Mucosa of descending colon (tissue), 3 donors: ENCODE measurements around the gene EPB41L1. TPM values are rescaled to one million over a fixed set of nuclear protein-coding genes. Genes with fewer than 3 reads are reported as not detected.

Source experiments
- ATAC-seq: fragments of 200-7000 bp; cut with Tn5 transposase; one replicate; pipeline ENCODE4 v1.9.1; 2020; ENCODE audit warnings: mild to moderate bottlenecking, moderate library complexity
- DNase-seq, 3 donors: peaks; one replicate each; pipeline ENCODE4 v3.0.0-alpha.2; 2020
- H3K36me3 ChIP-seq: fragments of 200-600 bp; one replicate; pipeline ENCODE4 v1.8.0; 2021; ENCODE audit warnings: low read depth, mild to moderate bottlenecking
- H3K4me1 ChIP-seq: fragments of 200-600 bp; one replicate; pipeline ENCODE4 v1.8.0; 2021; ENCODE audit warnings: low read depth, mild to moderate bottlenecking
- H3K4me3 ChIP-seq: fragments of 200-600 bp; one replicate; pipeline ENCODE4 v1.8.0; 2021; ENCODE audit warnings: mild to moderate bottlenecking
- H3K9me3 ChIP-seq: fragments of 200-600 bp; one replicate; pipeline ENCODE4 v1.8.0; 2021; ENCODE audit warnings: mild to moderate bottlenecking
- CTCF ChIP-seq: fragments of 200-600 bp; IDR thresholded peaks from one replicate; pipeline ENCODE4 v1.8.0; 2022; ENCODE audit warnings: antibody characterized with exemption, mild to moderate bottlenecking
- intact Hi-C, 2 donors: fragments of 100-400 bp; cut with DNase I in 1 of 2; cut with micrococcal nuclease in 1 of 2; formaldehyde crosslinking; loops; one replicate each; pipeline versions ENCODE4 v1.11.0 to v1.11.1; 2022; cut with DNase I, micrococcal nuclease
- total RNA-seq, 3 donors: library from RNA; stranded (reverse); fragmentation: NEBNext Ultra II Directional in 2 of 3; extraction: Animal tissue kit (Norgen Biotek cat#: 25700) in 2 of 3; gene quantifications; one replicate each; pipeline versions ENCODE4 v1.2.1 to v1.2.4, GENCODE V29; 2021 to 2023
- donor health status: DM: no; HTN: no; CAD: no; lungs with moderate emphysema.
- donor health status: DM: no; HTN: no; CAD: no.
- donor health status: DM: no; HTN: yes; CAD: no.

EPB41L1 gene
- total RNA-seq, 3 donors from 2014 or later: 41.0 to 95.3 (median 71.7) TPM

GRCh38 chr20:36109251-36109947, 45.1 kb upstream of the EPB41L1 start:
- DNase-seq: no peak
- ATAC-seq: no peak
- intact Hi-C loops: no loop called here
- no peak for TF ChIP-seq CTCF
- Histone ChIP-seq H3K9me3 (no peaks in the 10 kb centered on the region), H3K4me3 (no peak overlapping the region), H3K4me1 (peaks cover 30% of the 10 kb centered on the region), H3K36me3 (no peaks in the 10 kb centered on the region)

- Histone ChIP-seq H3K4me1 (peaks cover 26% of the 10 kb centered on the region), H3K9me3 (no peaks in the 10 kb centered on the region), H3K36me3 (no peaks in the 10 kb centered on the region), H3K4me3 (no peak overlapping the region)
- intact Hi-C loops: no loop called here
- peak; percentile 78 for ATAC-seq
- DNase-seq: no peak
- TF ChIP-seq CTCF: no peak
These were observed 43.5 kb upstream of the EPB41L1 start for GRCh38 chr20:36110994-36111393.

GRCh38 chr20:36112112-36112511, 42.4 kb upstream of the EPB41L1 start:
- peak; percentile 72 for ATAC-seq
- Histone ChIP-seq H3K36me3 (no peaks in the 10 kb centered on the region), H3K4me3 (no peak overlapping the region), H3K9me3 (no peaks in the 10 kb centered on the region), H3K4me1 (peaks cover 25% of the 10 kb centered on the region)
- peak in 1 of 3 donors; percentile 46 for DNase-seq
- intact Hi-C loops: no loop called here
- TF ChIP-seq CTCF: no peak

GRCh38 chr20:36113036-36113435, 41.5 kb upstream of the EPB41L1 start:
- DNase-seq: no peak
- peaks cover 31% of the 10 kb centered on the region for H3K4me1 ChIP-seq
- intact Hi-C loops: no loop called here
- no peak overlapping the region for H3K4me3 ChIP-seq
- ATAC-seq: no peak
- no peaks in the 10 kb centered on the region for H3K36me3 ChIP-seq
- no peak for TF ChIP-seq CTCF
- H3K9me3 ChIP-seq: no peaks in the 10 kb centered on the region

GRCh38 chr20:36113566-36114250, 40.8 kb upstream of the EPB41L1 start:
- no peak overlapping the region for H3K4me3 ChIP-seq
- peaks cover 37% of the 10 kb centered on the region for H3K4me1 ChIP-seq
- DNase-seq: no peak
- H3K9me3 ChIP-seq: no peaks in the 10 kb centered on the region
- TF ChIP-seq CTCF: no peak
- H3K36me3 ChIP-seq: no peaks in the 10 kb centered on the region
- intact Hi-C loops: no loop called here
- no peak for ATAC-seq
